Sigmoid colon (tissue), 4 donors: ENCODE results near the gene SIVA1.

Experiments used
- CTCF ChIP-seq, 4 experiments: fragments of 450-650 bp in 3 of 4; fragments of 200-600 bp in 1 of 4; IDR thresholded peaks; one replicate each; pipeline ENCODE4 v1.5.1; 2016 to 2019; ENCODE audit warnings: antibody characterized with exemption in 4 of 4, mild to moderate bottlenecking in 3 of 4, moderate library complexity in 2 of 4
- POLR2A ChIP-seq, 2 donors: fragments of 450-650 bp; IDR thresholded peaks; one replicate each; pipeline ENCODE4 v1.6.1; 2016; ENCODE audit warnings: antibody characterized with exemption in 2 of 2, mild to moderate bottlenecking in 2 of 2, moderate library complexity in 2 of 2
- POLR2AphosphoS5 ChIP-seq, 4 donors: sonication (generic); formaldehyde crosslinking; IDR thresholded peaks; one replicate each; pipeline ENCODE4 v1.6.1; 2017; ENCODE audit warnings: antibody characterized with exemption in 4 of 4

GRCh38 chr14:104717646-104718045, 35.3 kb upstream of the SIVA1 start:
- TF ChIP-seq CTCF (IDR thresholded peaks at IDR 0.05) (no peak), POLR2A (IDR thresholded peaks at IDR 0.05) (no peak), POLR2AphosphoS5 (IDR thresholded peaks at IDR 0.05) (no peak)
